Endothelial cell of umbilical vein (primary cell): Measurements from ENCODE around the gene TTC1. TPM values are rescaled to one million over a fixed set of nuclear protein-coding genes. Genes with fewer than 3 reads are reported as not detected.

Source experiments
- BruUV-seq: library from RNA; stranded (reverse); fragments of 400-500 nt; replicated peaks from 2 replicates; lab custom pipeline; 2021; lab: Mats Ljungman, UMichigan
- CTCF ChIA-PET: fragments of 300-600, 350-600 bp; sonication (Branson Sonifier 250); formaldehyde crosslinking; loops from one replicate; lab custom pipeline; 2021; ENCODE audit warnings: antibody characterized with exemption, inconsistent platforms; lab: Charles Lee
- POLR2A ChIA-PET: fragments of 300-600, 350-600 bp; sonication (Branson Sonifier 250); formaldehyde crosslinking; loops from one replicate; lab custom pipeline; 2021; ENCODE audit warnings: antibody characterized with exemption, inconsistent platforms; lab: Charles Lee
- DNase-seq: peaks from one replicate; pipeline ENCODE4 v3.0.0-alpha.2; 2011; ENCODE audit warnings: low read depth, low spot score
- FAIRE-seq: peaks from 2 replicates; lab custom pipeline; 2011; peaks lifted over from hg19 to GRCh38; lab: Jason Lieb, UNC
- H2AFZ ChIP-seq: 2 replicates; pipeline ENCODE4 v1.6.0; 2012; ENCODE audit warnings: low read depth, low read length, control low read depth, inconsistent platforms
- H3K27ac ChIP-seq: 2 replicates; pipeline ENCODE4 v1.5.1; 2011; ENCODE audit warnings: low read depth, mild to moderate bottlenecking, control low read depth, low read length, moderate library complexity; ENCODE audit not compliant: insufficient read depth
- H3K27me3 ChIP-seq, 2 experiments: 2 replicates each; pipeline versions ENCODE4 v1.6.0 to v1.6.1; 2011; ENCODE audit warnings: low read length in 2 of 2, mixed read lengths in 1 of 2; ENCODE audit not compliant: control insufficient read depth in 2 of 2, insufficient read depth in 2 of 2
- H3K36me3 ChIP-seq, 2 experiments: 2 replicates in 1 of 2; 3 replicates in 1 of 2; pipeline ENCODE4 v1.5.1; 2011; ENCODE audit warnings: low read length in 2 of 2, mild to moderate bottlenecking in 1 of 2, moderate library complexity in 1 of 2; ENCODE audit not compliant: control insufficient read depth in 2 of 2, insufficient read depth in 2 of 2; ENCODE audit errors: extremely low read depth in 1 of 2
- H3K4me1 ChIP-seq: 3 replicates; pipeline ENCODE4 v1.5.1; 2011; ENCODE audit warnings: mild to moderate bottlenecking, low read length; ENCODE audit not compliant: control insufficient read depth, insufficient read depth; ENCODE audit errors: extremely low read depth
- H3K4me2 ChIP-seq: 2 replicates; pipeline ENCODE4 v1.6.1; 2011; ENCODE audit warnings: low read length, control low read depth, mixed read lengths; ENCODE audit not compliant: insufficient read depth
- H3K4me3 ChIP-seq, 3 experiments: fragments of 200-600 bp in 1 of 3; sonication (generic), shearing (Covaris generic) in 1 of 3; replicated peaks in 1 of 3; 2 replicates each; pipeline ENCODE4 v1.5.1; 2011 to 2016; ENCODE audit warnings: control low read depth in 3 of 3, low read length in 3 of 3, mild to moderate bottlenecking in 2 of 3, inconsistent platforms in 1 of 3, low read depth in 1 of 3, moderate library complexity in 1 of 3; ENCODE audit not compliant: insufficient read depth in 1 of 3
- H3K79me2 ChIP-seq: 2 replicates; pipeline ENCODE4 v1.6.0; 2012; ENCODE audit warnings: low read length, inconsistent platforms; ENCODE audit not compliant: control insufficient read depth, insufficient read depth
- H3K9ac ChIP-seq: replicated peaks from 2 replicates; pipeline ENCODE3; 2011; ENCODE audit warnings: low read length, control low read depth; ENCODE audit not compliant: insufficient read depth; ENCODE audit errors: extremely low read depth
- H3K9me1 ChIP-seq: replicated peaks from 3 replicates; pipeline ENCODE4 v1.6.0; 2011; ENCODE audit warnings: mild to moderate bottlenecking, low read length; ENCODE audit not compliant: control insufficient read depth, insufficient read depth; ENCODE audit errors: extremely low read depth
- H3K9me3 ChIP-seq: replicated peaks from 2 replicates; pipeline ENCODE4 v1.5.1; 2012; ENCODE audit warnings: low read length, inconsistent platforms; ENCODE audit not compliant: control insufficient read depth, insufficient read depth
- H4K20me1 ChIP-seq: replicated peaks from 2 replicates; pipeline ENCODE3; 2011; ENCODE audit warnings: mild to moderate bottlenecking, low read length; ENCODE audit not compliant: control insufficient read depth, insufficient read depth; ENCODE audit errors: extremely low read depth
- EZH2 ChIP-seq: IDR thresholded peaks from 2 replicates; pipeline ENCODE4 v1.6.1; 2012; ENCODE audit warnings: borderline replicate concordance, low read depth, mild to moderate bottlenecking, moderate library complexity, low read length, inconsistent platforms; ENCODE audit not compliant: severe bottlenecking
- FOS ChIP-seq: IDR thresholded peaks from 2 replicates; pipeline ENCODE4 v1.6.1; 2011; ENCODE audit warnings: mild to moderate bottlenecking, low read length, moderate library complexity, borderline replicate concordance; ENCODE audit not compliant: insufficient read depth
- GATA2 ChIP-seq: IDR thresholded peaks from 2 replicates; pipeline ENCODE4 v1.7.0; 2011; ENCODE audit warnings: low read depth, mild to moderate bottlenecking, moderate library complexity, mixed read lengths, low read length; ENCODE audit not compliant: insufficient read length, insufficient read depth
- JUN ChIP-seq: IDR thresholded peaks from 2 replicates; pipeline ENCODE4 v1.6.1; 2011; ENCODE audit warnings: borderline replicate concordance, low read depth; ENCODE audit not compliant: insufficient read length, insufficient read depth
- MYC ChIP-seq: IDR thresholded peaks from one replicate; pipeline ENCODE4 v1.6.1; 2011; ENCODE audit warnings: mild to moderate bottlenecking, low read depth, low read length
- POLR2A ChIP-seq: IDR thresholded peaks from 2 replicates; pipeline ENCODE4 v1.6.1; 2012; ENCODE audit warnings: low read depth, mild to moderate bottlenecking, control low read depth, low read length
- POLR2AphosphoS5 ChIP-seq: IDR thresholded peaks from 2 replicates; pipeline ENCODE4 v1.6.1; 2012; ENCODE audit warnings: low read depth, mild to moderate bottlenecking, control low read depth, low read length, moderate library complexity; ENCODE audit not compliant: insufficient read depth
- dilution Hi-C: fragments of 300-500 bp; cut with MboI; formaldehyde crosslinking; loops from one replicate; pipeline ENCODE4 v1.15.0; 2019; ENCODE audit warnings: low sequenced_read_pairs; ENCODE audit not compliant: extremely low pct_ligation_motif_present
- intact Hi-C: fragments of 100-400 bp; cut with micrococcal nuclease; formaldehyde crosslinking; loops from one replicate; pipeline ENCODE4 v1.10.0; 2022
- polyA plus RNA-seq, 4 experiments: library from polyadenylated mRNA; depleted of rRNA in 3 of 4; stranded (reverse) in 3 of 4; unstranded in 1 of 4; fragments of >200 nt; gene quantifications; 2 replicates each; pipeline versions ENCODE4 v1.2.1 to v1.2.3, GENCODE V29; 2011 to 2012; ENCODE audit warnings: missing spikeins in 1 of 4
- total RNA-seq: library from RNA; stranded (reverse); gene quantifications from 2 replicates; pipeline ENCODE4 v1.2.3, GENCODE V29; 2021
- TF ChIP-seq, protein P1 (sequence below): IDR thresholded peaks from 2 replicates; pipeline ENCODE4 v1.6.1; 2011; ENCODE audit not compliant: insufficient read depth, insufficient read length
- TF ChIP-seq, protein P2 (sequence below), 2 donors: IDR thresholded peaks; 1 replicate in 1 of 2; 2 replicates in 1 of 2; pipeline ENCODE4 v1.5.1; 2011; ENCODE audit warnings: low read length in 2 of 2, mild to moderate bottlenecking in 2 of 2, moderate library complexity in 2 of 2, control low read depth in 1 of 2, inconsistent platforms in 1 of 2, low read depth in 1 of 2; ENCODE audit not compliant: insufficient read depth in 1 of 2; ENCODE audit errors: extremely low read depth in 1 of 2

TTC1 gene
- total and polyA plus RNA-seq, 2 donors (not counting 3 experiments of a cell fraction or from before 2014, with no cell fraction given), result 23.9 to 62.6 TPM

DNA sequence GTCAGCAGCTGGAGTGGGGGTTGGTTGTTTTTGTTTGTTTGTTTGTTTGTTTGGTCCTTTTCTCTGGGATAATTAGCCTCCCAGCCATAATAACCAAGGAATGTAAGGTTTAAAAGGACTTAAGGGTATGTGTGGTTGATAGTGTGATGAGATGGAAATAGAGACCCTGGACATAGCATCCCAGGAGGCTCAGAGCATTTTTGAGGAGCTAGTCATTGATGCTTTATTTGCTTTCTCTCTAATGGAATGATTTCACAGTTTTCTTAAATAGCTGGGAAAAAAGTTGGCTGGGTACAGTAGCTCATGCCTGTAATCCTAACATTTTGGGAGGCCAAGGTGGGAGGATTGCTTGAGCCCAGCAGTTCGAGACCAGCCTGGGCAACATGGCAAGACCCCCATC is 45.1 kb downstream of the TTC1 start:
- CTCF ChIA-PET, result interaction anchor here (1.1 to 4.3 kb wide), 5 partner anchors 9 to 32 kb away, joined by 5 to 21 read pairs (median 6); no protein-coding TSS in a partner anchor
- no peaks in the 10 kb centered on the region for H3K9me1 ChIP-seq
- peaks cover 10 to 20% of the 10 kb centered on the region in 2 experiments for H3K36me3 ChIP-seq
- POLR2A ChIA-PET, result no interaction called here
- dilution Hi-C loops (no loop called here), intact Hi-C loops (no loop called here)
- no peak overlapping the region for H3K9ac ChIP-seq
- H3K4me3 ChIP-seq, result no peak overlapping the region
- no peaks in the 10 kb centered on the region for H3K27me3 ChIP-seq
- no peak overlapping the region for H3K27ac ChIP-seq
- TF ChIP-seq, protein P1, sequence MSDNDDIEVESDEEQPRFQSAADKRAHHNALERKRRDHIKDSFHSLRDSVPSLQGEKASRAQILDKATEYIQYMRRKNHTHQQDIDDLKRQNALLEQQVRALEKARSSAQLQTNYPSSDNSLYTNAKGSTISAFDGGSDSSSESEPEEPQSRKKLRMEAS, result no peak
- TF ChIP-seq GATA2, result no peak
- no peak for TF ChIP-seq POLR2AphosphoS5
- TF ChIP-seq, protein P2, sequence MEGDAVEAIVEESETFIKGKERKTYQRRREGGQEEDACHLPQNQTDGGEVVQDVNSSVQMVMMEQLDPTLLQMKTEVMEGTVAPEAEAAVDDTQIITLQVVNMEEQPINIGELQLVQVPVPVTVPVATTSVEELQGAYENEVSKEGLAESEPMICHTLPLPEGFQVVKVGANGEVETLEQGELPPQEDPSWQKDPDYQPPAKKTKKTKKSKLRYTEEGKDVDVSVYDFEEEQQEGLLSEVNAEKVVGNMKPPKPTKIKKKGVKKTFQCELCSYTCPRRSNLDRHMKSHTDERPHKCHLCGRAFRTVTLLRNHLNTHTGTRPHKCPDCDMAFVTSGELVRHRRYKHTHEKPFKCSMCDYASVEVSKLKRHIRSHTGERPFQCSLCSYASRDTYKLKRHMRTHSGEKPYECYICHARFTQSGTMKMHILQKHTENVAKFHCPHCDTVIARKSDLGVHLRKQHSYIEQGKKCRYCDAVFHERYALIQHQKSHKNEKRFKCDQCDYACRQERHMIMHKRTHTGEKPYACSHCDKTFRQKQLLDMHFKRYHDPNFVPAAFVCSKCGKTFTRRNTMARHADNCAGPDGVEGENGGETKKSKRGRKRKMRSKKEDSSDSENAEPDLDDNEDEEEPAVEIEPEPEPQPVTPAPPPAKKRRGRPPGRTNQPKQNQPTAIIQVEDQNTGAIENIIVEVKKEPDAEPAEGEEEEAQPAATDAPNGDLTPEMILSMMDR (IDR thresholded peaks at IDR 0.05; ENCODE audit: extremely low read depth in 1 of 2, insufficient read depth in 1 of 2, low read depth in 1 of 2, low read length in 2 of 2), result no peak
- TF ChIP-seq EZH2, result no peak
- no peak for TF ChIP-seq POLR2A
- TF ChIP-seq JUN, result no peak
- no peak for TF ChIP-seq FOS
- no peak for TF ChIP-seq MYC
- no peak overlapping the region for H3K4me2 ChIP-seq
- FAIRE-seq (no peak), DNase-seq (no peak)
- BruUV-seq, result no TSS peak
- no peaks in the 10 kb centered on the region for H4K20me1 ChIP-seq
- no peak overlapping the region for H2AFZ ChIP-seq
- H3K79me2 ChIP-seq, result no peaks in the 10 kb centered on the region
- no peaks in the 10 kb centered on the region for H3K4me1 ChIP-seq
- no peaks in the 10 kb centered on the region for H3K9me3 ChIP-seq
